Activated effector memory CD4-positive, alpha-beta T cell treated with Interleukin-2 at 50 U/mL for 16 hours (primary cell): ENCODE measurements around the gene HM13.
"Not testable (repeated sequence)": the region's sequence is repeated elsewhere in the genome, so short reads cannot be mapped to it uniquely, and the experiment has no call there.

Source experiments
- DNase-seq: peaks from one replicate; pipeline ENCODE4 v3.0.0-alpha.2; 2020

The HM13 gene, protein sequence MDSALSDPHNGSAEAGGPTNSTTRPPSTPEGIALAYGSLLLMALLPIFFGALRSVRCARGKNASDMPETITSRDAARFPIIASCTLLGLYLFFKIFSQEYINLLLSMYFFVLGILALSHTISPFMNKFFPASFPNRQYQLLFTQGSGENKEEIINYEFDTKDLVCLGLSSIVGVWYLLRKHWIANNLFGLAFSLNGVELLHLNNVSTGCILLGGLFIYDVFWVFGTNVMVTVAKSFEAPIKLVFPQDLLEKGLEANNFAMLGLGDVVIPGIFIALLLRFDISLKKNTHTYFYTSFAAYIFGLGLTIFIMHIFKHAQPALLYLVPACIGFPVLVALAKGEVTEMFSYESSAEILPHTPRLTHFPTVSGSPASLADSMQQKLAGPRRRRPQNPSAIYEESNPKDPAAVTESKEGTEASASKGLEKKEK

DNA sequence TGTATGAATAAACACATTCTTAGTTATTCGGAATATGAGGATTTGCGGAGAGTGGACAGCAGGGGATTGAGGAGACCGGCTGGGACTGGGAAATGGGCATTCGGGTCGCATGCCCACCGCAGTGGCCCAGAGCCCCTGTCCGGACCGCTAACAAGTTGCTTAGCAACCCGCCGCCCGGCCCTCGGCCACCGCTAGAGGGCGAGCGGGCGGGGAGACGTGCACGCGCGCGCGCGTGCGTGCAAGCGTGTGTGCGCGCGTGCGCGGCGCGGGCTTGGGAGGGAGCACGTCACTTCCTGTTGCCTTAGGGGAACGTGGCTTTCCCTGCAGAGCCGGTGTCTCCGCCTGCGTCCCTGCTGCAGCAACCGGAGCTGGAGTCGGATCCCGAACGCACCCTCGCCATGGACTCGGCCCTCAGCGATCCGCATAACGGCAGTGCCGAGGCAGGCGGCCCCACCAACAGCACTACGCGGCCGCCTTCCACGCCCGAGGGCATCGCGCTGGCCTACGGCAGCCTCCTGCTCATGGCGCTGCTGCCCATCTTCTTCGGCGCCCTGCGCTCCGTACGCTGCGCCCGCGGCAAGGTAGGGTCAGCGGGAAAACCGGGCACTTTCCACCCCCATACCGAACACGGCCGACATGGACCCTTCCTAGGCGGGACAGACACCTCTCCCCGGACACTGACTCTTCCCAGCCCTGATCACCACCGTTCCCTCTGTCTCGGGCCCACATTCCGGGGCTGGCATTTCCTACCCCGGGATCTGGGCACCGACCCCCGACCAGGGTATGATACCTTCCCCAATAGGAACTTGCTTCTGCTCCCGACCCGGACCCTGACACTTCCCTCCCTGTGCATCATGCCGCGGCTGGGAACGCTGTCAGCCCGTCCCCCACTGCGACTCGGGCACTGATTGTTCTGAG, at the start of gene HM13:
TSS of gene HM13 (plus strand) at position 289 of the 918 bp plus-strand sequence. CDS start at position 399, 110 bp downstream.
- DNase-seq, result peak; percentile 84

DNA sequence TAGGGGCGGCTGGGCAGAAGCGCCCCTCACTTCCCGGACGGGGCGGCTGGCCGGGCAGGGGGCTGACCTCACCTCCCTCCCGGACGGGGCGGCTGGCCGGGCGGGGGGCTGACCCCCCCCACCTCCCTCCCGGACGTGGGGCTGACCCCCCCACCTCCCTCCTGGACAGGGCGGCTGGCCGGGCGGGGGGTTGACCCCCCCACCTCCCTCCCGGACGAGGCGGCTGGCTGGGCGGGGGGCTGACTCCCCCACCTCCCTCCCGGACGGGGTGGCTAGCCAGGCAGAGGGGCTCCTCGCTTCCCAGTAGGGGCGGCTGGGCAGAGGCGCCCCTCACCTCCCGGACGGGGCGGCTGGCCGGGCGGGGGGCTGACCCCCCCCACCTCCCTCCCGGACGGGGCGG, 43.3 kb upstream of the HM13 start:
- DNase-seq, result not testable (repeated sequence)

DNA sequence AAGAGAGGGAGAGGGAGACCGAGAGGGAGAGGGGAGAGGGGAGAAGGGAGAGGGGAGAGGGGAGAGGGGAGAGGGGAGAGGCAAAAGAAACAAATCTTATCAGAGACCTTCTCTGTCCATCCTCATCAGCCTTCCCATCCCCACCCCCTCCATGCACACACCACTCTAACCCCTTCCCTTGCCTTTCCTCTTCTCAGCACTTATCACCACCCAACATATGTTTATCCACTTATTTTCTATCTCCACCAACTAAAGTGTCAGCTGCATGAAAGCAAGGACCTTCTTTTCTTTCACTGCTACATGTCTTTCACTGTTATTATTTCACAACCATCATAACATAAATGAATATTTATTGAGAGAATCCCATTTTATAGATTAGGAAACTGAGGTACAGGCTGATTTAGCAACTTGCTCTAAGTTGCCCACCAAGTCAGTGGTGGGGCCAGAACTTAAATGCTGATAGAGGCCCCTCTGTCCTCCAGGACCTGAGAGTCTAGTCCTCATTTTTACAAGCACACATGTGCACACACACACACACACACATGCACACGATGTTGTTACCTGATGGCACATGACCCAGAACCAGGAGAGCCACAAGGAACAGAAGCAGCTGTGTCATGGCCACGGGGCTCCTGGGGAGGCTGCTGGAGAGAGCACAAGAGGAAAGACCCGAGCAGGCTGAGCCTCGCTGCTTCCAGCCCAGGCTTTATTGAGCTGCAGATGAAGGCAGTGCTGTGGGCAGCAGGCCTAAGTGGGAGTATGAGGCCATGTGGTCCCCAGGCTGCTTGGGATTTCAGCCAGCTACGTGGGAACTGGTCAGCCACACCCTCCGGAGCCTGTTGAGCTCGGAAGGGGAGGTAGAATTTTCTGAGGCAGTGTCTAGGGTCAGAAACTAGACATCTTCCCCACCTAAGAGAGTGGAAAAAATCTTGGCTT, 41.6 kb upstream of the HM13 start:
- no peak for DNase-seq

DNA sequence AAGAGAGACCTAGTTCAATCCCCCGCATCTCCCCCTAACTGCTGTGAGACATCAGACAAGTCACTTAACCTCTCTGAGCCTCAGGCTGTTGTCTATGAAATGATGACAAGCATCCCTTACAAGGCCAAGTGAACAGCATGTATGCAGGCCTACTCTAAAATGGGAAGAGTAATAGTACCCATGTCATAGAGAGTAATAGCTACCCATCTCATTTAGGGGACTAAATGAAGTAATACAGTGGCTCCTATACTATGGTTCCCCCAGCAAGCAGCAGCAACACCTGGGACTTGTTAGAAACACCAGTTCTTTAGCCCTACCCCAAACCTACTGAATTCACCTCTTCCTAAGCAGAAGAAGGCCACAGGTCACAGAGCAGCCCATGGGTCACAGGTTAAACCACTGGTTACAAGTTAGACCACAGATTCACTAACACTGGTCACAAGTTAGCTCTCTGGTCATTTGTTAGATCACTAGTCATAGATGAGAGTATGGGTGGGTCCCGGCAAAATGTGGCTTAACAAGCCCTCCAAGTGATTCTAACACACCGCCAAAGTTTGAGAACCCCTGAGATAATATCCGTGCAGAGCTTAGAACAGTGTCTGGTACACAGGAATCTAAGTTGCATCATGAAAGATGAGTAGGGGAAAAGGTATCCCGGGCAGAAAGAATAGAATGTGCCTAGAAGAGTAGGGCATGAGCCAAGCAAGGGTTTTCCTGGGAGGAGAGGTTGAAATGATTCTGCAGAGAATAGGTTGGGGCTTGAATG, 40.7 kb upstream of the HM13 start:
- DNase-seq, result no peak

DNA sequence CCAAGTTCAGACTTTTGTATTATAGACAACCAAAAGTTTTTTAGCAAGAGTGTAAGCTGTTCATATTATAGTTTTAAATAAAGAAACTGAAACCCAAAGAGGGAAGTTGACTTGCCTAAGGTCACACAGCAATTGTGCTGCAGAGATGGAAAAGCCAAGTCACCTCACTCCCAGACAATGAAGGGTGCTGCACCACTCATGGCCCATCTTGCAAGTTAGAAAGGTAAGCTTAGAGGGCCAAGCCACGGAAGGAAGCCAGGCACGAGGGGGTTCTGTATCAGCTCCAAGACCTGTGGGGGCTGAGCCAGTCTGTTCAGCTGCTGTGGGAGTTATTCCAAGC, 40.2 kb upstream of the HM13 start:
- no peak for DNase-seq

DNA sequence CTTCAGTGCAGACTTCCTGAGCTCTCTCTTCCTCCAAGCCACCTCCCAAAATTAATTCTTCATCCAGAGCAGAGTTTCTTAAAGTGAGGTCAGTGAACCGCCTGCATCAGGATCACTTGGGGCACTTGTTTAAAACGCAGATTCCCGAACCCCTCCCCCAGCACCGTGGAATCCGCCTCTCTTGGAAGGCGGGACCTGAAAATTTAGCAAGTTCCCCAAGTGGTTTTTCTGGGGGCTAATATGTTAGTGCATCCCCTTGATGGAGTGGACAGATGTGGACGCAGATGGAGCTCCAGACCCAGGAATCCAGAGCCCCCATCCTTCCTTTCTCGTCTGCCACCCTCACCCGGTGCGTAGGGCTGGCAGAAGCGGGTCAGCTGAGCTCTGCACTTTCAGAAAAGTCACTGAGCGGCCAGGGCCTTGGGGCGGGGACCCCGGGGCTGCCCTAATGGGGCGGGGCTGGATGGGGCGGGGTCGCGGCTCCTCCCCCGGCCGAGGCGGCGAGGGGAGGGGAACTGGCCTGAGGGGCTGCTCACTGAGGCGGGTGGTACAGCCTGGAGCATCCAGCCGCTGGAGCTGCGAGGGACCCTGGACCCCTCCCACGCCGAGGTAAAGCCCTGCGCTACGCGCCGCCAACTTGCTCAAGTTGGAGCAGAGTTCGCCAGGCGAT, 39.3 kb upstream of the HM13 start, which contains the start of the genes DEFB124 and REM1:
TSS of gene DEFB124 (minus strand) at position 370 of the 670 bp plus-strand sequence. CDS start 2,114 bp downstream, outside the sequence.
TSS of gene REM1 (plus strand) at position 531 of the 670 bp plus-strand sequence. CDS start 1,158 bp downstream, outside the sequence.
- DNase-seq, result no peak

DNA sequence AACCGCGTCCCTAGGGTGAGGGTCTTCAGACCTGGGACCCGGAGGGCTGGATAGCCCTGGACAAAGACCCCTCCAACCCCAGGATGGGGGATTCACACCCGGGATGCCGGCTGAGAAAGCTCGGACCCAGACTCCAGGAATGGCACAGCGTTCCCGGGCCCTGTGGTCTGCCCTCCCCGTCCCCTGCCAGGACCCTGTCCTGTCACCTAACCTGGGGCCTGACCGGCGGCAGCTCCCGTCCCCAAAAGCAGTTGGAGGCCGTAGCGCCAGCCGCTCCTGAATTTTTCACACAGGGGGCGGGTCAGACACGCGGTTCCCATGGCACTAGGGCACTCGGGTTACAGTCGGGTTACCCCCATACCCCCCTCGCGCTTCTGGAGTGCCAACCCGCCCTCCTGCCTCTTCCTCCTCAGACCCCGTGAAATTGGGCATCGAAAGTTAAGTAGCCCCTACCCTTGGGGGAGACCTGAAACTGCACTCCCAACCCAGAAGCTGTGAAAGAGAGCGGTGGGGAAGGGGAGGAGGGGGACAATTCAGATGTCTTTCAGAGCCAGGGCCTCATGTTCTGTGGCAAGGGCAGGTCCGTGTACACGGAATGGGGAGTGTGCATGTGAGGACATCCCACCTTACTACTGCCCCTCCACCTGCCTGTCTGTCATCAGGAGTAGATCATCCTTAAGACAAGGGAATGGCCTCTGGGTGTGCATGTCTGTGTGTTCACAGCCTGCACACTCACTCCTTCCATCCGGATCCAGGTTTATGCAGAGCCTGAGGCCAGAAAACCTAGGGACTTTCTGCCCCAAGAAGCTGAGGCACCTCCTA, 38.6 kb upstream of the HM13 start:
- no peak for DNase-seq

DNA sequence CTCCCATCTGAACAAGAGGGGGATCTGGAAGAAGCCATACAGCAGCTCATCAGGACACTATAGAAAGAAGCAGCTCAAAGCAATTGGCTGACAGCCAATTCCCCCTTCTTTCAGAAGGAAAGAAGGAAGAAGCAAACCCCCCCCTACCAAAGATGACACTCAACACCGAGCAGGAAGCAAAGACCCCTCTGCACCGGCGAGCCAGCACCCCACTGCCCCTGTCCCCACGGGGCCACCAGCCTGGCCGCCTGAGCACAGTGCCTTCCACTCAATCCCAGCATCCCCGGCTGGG, 38.0 kb upstream of the HM13 start:
- DNase-seq, result no peak

DNA sequence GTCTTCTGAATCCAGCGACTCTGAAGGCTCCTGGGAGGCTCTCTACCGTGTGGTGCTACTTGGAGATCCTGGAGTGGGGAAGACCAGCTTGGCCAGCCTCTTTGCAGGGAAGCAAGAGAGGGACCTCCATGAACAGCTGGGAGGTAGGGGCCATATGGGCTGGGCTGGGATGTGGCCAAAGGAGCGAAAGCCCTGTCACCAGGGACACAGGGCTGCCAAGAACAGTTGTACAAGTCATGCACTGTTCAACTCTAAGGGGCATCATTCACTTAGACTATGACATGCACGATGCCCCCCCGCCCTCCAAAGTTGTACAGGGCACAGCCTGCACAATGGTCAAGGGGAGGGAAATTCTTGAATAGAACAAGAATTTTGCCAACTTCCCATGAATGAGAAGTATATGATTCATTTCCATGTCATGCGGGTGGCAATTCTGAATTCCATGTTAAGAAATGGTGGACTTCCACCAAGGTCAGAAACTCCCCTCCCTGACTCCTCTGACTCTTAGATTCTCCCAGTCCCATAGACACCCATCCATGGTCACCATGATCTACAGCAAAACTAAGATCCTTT, 37.5 kb upstream of the HM13 start:
- DNase-seq, result no peak

DNA sequence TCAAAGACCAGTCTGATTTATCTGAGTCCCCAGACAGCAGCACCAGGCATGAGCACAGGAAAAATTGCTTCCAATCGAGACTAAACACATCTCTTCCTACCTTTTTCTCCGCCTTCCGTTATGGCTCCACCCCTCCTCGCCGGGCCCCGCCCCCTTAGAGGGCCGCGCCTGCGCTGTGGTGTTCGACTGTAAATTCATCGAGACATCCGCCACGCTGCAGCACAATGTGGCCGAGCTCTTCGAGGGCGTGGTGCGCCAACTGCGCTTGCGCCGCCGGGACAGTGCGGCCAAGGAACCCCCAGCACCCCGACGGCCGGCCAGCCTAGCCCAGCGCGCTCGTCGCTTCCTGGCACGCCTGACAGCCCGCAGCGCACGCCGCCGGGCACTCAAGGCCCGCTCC, 30.2 kb upstream of the HM13 start:
- DNase-seq, result no peak

DNA sequence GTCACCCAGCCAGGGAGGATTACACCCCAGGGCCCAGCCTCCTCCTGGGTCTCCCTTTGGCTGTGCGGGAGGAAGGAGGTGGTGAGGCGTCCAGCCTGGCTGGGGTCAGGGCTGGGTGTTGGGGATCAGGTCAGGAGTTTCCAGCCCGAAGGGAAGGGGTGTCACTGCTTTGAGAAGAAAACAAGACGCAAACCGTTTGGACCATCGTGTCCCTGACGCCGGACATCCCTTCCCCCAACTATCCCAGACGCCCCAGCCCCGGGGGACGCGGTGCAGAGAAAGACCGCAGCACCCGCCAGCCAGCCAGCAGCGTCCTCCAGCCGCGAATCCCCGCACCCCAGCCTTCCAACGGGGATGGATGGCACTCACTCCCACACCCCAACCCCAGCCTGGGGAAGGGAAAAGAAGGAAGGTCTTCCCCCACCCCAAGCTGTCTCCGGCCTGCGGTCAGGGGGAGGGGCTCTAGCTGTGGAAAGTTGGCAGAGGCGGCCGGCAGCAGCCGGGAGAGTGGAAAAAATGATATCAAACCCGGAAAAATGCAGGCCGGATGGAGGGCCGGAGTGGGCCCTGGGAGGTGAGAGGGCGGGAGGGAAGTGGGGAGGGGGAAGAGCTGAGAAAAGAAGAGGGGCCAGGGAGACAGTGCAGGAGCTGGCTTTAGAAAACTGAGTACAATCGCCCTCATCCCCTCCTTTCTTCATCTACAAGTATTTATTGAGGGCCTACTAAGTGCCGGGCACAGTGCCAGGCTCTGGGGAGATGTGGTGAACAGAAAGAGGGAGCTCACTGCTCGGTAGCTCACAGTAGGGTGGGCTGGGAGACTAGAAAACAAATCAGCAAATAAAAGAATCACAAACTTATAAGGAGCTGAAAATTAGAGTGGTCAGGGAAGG, 28.5 kb upstream of the HM13 start:
- no peak for DNase-seq

DNA sequence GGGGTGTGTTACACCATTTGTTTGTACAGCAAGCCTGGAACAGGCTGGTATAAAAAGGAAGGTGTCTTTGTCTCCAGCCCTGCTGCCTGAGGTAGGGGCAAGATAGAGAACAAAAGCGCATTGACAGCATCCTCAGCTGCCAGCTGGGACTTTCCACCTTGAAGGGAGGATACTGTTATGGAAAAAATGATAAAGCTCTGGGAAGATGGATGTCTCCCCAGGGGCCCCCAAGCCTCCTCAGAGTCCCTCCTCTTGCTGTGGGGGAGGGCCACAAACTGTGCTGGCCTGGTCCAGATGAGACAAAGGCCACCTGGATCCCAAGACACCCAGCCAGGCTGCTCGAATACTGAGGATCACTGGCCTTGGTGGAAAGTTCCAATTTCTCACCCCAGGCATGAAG, 26.1 kb upstream of the HM13 start:
- no peak for DNase-seq

DNA sequence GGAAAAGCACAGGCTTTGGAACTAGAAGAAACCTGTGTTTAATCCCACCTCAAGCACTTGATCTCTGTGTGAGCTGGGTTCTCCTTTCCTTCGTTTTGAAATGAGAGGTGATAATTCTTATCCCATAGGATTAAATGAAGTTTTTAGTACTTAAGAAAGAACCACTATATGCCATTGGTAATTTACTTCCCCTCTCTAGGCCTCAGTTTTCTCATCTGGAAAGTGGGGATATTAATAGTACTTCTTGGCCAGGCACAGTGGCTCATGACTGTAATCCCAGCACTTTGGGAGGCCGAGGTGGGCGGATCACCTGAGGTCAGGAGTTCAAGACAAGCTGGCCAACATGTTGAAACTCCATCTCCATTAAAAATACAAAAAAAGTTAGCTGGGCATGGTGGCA, 25.1 kb upstream of the HM13 start:
- no peak for DNase-seq

DNA sequence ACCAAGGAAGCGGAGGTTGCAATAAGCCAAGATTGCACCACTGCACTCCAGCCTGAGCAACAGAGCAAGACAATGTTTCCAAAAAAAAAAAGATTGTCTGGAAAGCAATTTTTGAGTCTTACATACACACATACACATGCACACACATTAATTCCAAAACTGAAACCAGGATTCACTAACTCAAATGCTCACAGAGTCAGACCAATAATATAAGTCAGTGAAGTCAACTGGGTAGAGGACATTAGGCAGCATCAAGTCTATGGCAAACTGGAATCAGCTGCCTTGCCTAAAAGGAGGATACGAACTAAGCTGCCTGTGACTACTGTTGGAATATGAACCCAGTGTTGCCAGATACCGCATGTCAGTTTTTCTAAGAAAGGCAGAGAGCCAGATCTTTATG, 23.5 kb upstream of the HM13 start:
- DNase-seq, result no peak

DNA sequence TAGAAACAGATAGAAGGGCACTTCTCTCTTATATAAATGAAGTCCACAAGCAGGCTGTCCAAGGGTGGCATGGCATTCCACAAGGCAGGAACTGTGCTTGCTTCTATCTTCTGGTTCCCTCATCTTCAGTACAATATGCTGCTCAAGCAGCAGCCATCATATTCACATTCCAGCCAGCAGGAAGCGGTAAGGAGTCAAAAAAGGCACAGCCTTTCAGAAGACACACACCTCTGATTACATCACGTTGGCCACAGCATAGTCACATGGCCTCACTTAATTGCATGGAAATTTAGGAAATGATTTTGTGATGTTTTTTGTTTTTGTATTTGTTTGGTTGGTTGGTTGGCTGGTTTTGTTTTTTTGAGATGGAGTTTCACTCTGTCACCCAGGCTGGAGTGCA, 20.1 kb upstream of the HM13 start:
- DNase-seq, result no peak

DNA sequence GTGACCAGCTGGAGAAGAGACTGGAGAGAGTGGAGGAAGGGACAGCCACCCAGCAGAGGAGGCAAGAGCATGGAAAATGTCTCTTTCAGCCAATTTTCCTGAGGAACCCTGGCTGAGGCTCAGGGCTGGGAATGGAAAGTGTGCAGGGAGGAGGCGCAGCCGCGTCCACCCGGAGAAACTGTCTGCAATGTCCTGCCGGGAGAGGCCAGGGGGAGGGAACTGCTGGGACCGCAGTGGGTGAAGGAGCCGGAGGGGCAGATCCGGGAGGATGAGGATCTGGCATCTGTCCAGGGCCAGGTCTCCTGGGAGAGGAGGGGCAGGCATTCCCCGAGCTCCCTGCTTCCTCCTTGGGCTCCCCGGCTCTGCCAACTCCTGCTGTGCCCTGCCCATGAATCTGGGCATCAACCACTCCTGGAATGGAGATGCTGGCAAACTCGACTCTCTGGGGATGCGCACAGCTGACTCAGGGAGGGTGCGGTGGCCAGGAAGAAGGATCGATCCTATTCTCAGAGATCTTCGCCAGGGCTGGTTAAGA, 17.4 kb upstream of the HM13 start:
- no peak for DNase-seq

DNA sequence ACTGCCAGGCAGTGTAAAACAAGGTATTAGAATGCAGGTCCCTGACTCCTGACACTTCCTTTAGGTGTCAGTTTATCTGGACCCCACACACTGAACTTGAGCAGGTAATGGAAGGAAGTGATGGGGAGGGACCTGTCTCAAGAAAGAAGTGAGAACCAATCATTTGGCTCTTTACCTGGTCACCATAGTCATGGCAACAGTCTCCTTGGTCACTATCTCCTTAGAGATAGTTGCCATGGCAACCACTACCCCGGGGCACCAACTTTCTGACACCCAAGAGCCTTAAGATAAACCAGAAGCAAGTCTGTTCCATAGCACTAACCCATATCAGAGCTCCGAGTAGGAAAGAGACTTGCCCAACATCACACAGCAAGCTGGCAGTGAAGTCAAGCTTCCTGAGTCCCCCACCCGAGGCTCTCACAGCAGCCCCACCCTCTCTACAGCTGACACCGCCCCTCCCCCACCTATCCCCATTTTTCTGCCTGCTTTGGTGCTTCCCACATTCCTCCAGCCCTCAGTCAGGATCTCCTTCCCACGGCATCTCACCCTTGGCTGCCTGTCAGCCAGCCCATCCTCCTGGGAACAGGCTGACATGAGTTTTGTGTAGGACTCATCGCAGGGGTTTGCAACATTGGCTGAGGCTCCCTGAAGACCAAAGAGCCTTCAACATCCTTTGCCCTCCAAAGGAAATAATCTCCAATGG, 16.3 kb upstream of the HM13 start:
- no peak for DNase-seq

DNA sequence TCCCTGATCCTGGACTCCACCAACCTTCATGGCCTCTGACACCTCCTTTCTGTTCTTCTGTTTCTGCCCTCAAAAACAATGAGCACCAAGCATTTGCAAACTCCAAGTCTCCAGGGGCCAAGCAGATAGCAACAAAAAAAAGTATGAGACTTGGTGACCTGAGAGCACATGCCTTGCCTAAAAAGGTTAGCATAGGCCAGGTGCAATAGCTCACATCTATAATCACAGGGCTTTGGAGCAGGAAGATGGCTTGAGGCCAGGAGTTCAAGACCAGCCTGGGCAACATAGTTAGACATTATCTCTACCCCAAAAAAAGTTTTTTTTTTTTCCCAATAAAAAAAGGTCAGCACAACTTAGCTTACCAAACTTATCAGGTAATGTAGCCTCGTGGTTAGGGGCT, 13.7 kb upstream of the HM13 start:
- no peak for DNase-seq
